ENCODE measurements around the gene PIN1. TPM values are rescaled to one million over a fixed set of nuclear protein-coding genes. Genes with fewer than 3 reads are reported as not detected.
A peak's percentile ranks its signal among the peaks of the same experiment; 100 is the strongest.
"Not testable (repeated sequence)": the region's sequence is repeated elsewhere in the genome, so short reads cannot be mapped to it uniquely, and the experiment has no call there.

Gene PIN1
- total and polyA plus RNA-seq, 2 of the 13 experiments (the other 11 are each of a cell fraction or from before 2014, with no cell fraction given) = 31.9 to 72.0 TPM

DNA sequence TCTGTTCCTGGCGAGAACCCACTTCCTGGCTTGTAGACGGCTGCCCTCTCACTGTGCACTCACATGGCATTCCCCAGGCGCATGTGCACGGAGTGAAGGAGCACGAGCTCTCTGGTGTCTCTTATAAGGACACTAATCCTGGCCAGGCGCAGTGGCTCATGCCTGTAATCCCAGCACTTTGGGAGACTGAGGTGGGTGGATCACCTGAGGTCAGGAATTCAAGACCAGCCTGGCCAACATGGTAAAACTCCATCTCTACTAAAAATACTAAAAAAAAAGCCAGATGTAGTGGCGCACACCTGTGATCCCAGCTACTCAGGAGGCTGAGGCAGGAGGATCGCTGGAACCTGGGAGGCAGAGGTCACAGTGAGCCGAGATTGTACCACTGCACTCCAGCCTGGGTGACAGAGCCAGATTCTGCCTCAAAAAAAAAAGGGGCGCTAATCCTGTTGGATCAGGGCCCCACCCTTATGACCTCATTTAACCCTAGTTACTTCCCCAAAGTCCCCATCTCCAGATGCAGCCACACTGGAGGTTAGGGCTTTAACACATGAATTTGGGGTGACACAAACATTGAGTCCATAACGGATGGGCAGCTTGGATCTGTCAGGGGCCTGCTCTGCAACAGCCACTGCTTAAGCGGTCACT, 8.6 kb downstream of the PIN1 start:
- H2AFZ ChIP-seq (ENCODE audit: low read length); H4K20me1 ChIP-seq (ENCODE audit: insufficient read depth, low read length); H3K27me3 ChIP-seq (ENCODE audit: control insufficient read depth in 1 of 2, insufficient read depth in 2 of 2, low read length in 2 of 2); H3K4me2 ChIP-seq (ENCODE audit: low read depth, low read length); ATAC-seq; H3K27ac ChIP-seq (ENCODE audit: extremely low read length, insufficient read depth, low read length); in situ Hi-C loops (cut with HindIII; ENCODE audit: extremely low pct_ligation_motif_present, low pct_unique_long_range_greater_than_20kb); BruUV-seq (replicated peaks); H3K9ac ChIP-seq (ENCODE audit: insufficient read depth, low read depth, low read length); FAIRE-seq; H3K79me2 ChIP-seq (ENCODE audit: insufficient read depth, low read length); H3K9me3 ChIP-seq (ENCODE audit: low read length); intact Hi-C loops (cut with micrococcal nuclease; ENCODE audit: unreplicated experiment); H3K4me1 ChIP-seq (ENCODE audit: insufficient read depth, low read length); POLR2A ChIA-PET; DNase-seq (ENCODE audit: low spot score); CTCF ChIA-PET (ENCODE audit: low intra/inter-chr PET ratio, low total read pairs); H3K4me3 ChIP-seq (replicated peaks in 1 of 3; ENCODE audit: insufficient read depth in 1 of 3, low read depth in 2 of 3, low read length in 3 of 3): not testable (repeated sequence)
- H3K36me3 ChIP-seq (replicated peaks in 1 of 2; ENCODE audit: control insufficient read depth in 1 of 2, insufficient read depth in 2 of 2, low read length in 2 of 2) = peaks cover 21 to 60% of the 10 kb centered on the region in 2 experiments; a peak in 4 of 5 replicates
- 99% methylated on average over 10 of the region's 12 CpGs for WGBS (ENCODE audit: low lambda C conversion rate)
- peak; percentile 99 for TF ChIP-seq ZNF264 (CRISPR knock-in tag; IDR thresholded peaks at IDR 0.05)

GRCh38 chr19:9847087-9847671, 12.1 kb downstream of the PIN1 start:
- Histone ChIP-seq H3K36me3 (replicated peaks in 1 of 2; ENCODE audit: control insufficient read depth in 1 of 2, insufficient read depth in 2 of 2, low read length in 2 of 2) (peaks cover 18 to 37% of the 10 kb centered on the region in 2 experiments; a peak in 4 of 5 replicates), H3K4me1 (ENCODE audit: insufficient read depth, low read length) (peaks cover 1% of the 10 kb centered on the region; the same call in 1 of the 2 replicates), H3K4me2 (ENCODE audit: low read depth, low read length) (no peak overlapping the region), H3K9ac (ENCODE audit: insufficient read depth, low read depth, low read length) (no peak overlapping the region), H3K27me3 (ENCODE audit: control insufficient read depth in 1 of 2, insufficient read depth in 2 of 2, low read length in 2 of 2) (no peaks in the 10 kb centered on the region), H3K27ac (ENCODE audit: extremely low read length, insufficient read depth, low read length) (no peak overlapping the region), H3K79me2 (ENCODE audit: insufficient read depth, low read length) (no peaks in the 10 kb centered on the region), H2AFZ (ENCODE audit: low read length) (no peak overlapping the region), H3K4me3 (replicated peaks in 1 of 3; ENCODE audit: insufficient read depth in 1 of 3, low read depth in 2 of 3, low read length in 3 of 3) (no peak overlapping the region), H4K20me1 (ENCODE audit: insufficient read depth, low read length) (no peaks in the 10 kb centered on the region), H3K9me3 (ENCODE audit: low read length) (no peaks in the 10 kb centered on the region)
- in situ Hi-C loops (cut with HindIII; ENCODE audit: extremely low pct_ligation_motif_present, low pct_unique_long_range_greater_than_20kb) = loop anchor here (5.0 kb wide), 1 partner anchor 65 kb away; no protein-coding TSS in a partner anchor
- no TSS peak for BruUV-seq (replicated peaks)
- ChIA-PET POLR2A (no interaction called here), CTCF (ENCODE audit: low intra/inter-chr PET ratio, low total read pairs) (interaction anchor here (0.6 to 3.7 kb wide), 2 partner anchors 67 to 221 kb away, joined by 3 to 15 read pairs; no protein-coding TSS in a partner anchor)
- peak; percentile 64 for ATAC-seq
- DNase-seq (ENCODE audit: low spot score) = peak; percentile 23
- intact Hi-C loops (cut with micrococcal nuclease; ENCODE audit: unreplicated experiment) = no loop called here
- WGBS (ENCODE audit: low lambda C conversion rate) = 77% methylated on average over 9 of the region's 13 CpGs
- FAIRE-seq = no peak
- TF ChIP-seq ZNF788 (CRISPR knock-in tag; IDR thresholded peaks at IDR 0.05; ENCODE audit: borderline replicate concordance) (no peak), GABPA (IDR thresholded peaks at IDR 0.05; ENCODE audit: low read depth, low read length) (no peak), GABPA (CRISPR knock-in tag; IDR thresholded peaks at IDR 0.05; ENCODE audit: low read depth) (no peak), E2F5 (CRISPR knock-in tag; conservative IDR thresholded peaks at IDR 0.05) (no peak), ZNF414 (CRISPR knock-in tag; IDR thresholded peaks at IDR 0.05) (no peak), BHLHE40 (IDR thresholded peaks at IDR 0.05; ENCODE audit: low read length) (peak; percentile 79), ZFP37 (CRISPR knock-in tag; IDR thresholded peaks at IDR 0.05; ENCODE audit: borderline replicate concordance) (no peak), ZNF282 (IDR thresholded peaks at IDR 0.05; ENCODE audit: partially characterized antibody) (no peak), RNF2 (conservative IDR thresholded peaks at IDR 0.05; ENCODE audit: low read depth) (no peak), SMC3 (IDR thresholded peaks at IDR 0.05; ENCODE audit: low read length) (0 out of 2 replicates have a peak, but pooled peaks have one; percentile 3), TMF1 (CRISPR knock-in tag; IDR thresholded peaks at IDR 0.05; ENCODE audit: low read depth) (no peak), MBNL3 (CRISPR knock-in tag; conservative IDR thresholded peaks at IDR 0.05) (no peak), ZEB1 (IDR thresholded peaks at IDR 0.05; ENCODE audit: insufficient replicate concordance, low read depth) (no peak), RFXAP (CRISPR knock-in tag; IDR thresholded peaks at IDR 0.05; ENCODE audit: borderline replicate concordance) (no peak), FOSL2 (CRISPR knock-in tag; IDR thresholded peaks at IDR 0.05) (peak; percentile 69)
